ENCODE measurements around the gene MPHOSPH6. TPM values are rescaled to one million over a fixed set of nuclear protein-coding genes. Genes with fewer than 3 reads are reported as not detected.

The MPHOSPH6 gene
- polyA plus RNA-seq, 1 of the 3 experiments (the other 2 are of a cell fraction), result 9.4 TPM

DNA sequence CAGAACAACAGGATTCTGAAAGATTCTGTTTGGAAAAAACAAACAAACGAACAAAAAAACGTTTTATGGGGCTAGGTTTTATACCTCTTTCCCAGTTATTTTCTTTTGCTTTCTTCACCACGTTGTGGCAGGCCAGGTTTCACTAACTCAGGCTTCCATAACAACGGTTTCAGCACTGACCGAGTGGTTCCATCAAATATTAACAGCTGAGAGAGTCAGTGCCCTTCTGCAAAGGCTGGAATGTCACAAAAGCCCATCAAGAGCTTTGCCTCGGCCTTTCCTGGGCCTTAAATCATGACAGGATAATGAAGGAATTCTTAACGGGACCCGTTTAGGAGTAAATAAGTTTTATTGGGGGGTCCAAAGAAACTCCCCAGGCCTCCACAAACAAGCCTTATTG, 34.2 kb downstream of the MPHOSPH6 start:
- Histone ChIP-seq H3K9ac (no peak overlapping the region), H4K20me1 (ENCODE audit: insufficient read depth) (no peaks in the 10 kb centered on the region), H3K27ac (ENCODE audit: low read depth in 2 of 2, low read length in 1 of 2) (no peak overlapping the region), H3K9me2 (no peaks in the 10 kb centered on the region), H3K4me1 (ENCODE audit: control insufficient read depth in 1 of 2, insufficient read depth in 2 of 2, low read depth in 1 of 2, low read length in 1 of 2) (no peaks in the 10 kb centered on the region), H3K27me3 (ENCODE audit: insufficient read depth) (no peaks in the 10 kb centered on the region), H3K4me3 (ENCODE audit: low read depth in 2 of 2, low read length in 1 of 2) (no peak overlapping the region), H3F3A (replicated peaks; ENCODE audit: insufficient read depth) (no peaks in the 10 kb centered on the region), H2AFZ (ENCODE audit: low read depth) (no peak overlapping the region), H3K79me2 (ENCODE audit: insufficient read depth) (no peaks in the 10 kb centered on the region), H3K36me3 (replicated peaks in 1 of 2; ENCODE audit: control insufficient read depth in 1 of 2, insufficient read depth in 2 of 2, low read length in 1 of 2) (peaks cover 0 to 6% of the 10 kb centered on the region in 2 experiments), H3K9me3 (no peaks in the 10 kb centered on the region), H3K4me2 (no peak overlapping the region)
- DNase-seq, result no peak
- 82% methylated on average over 8 of the region's 8 CpGs for WGBS (ENCODE audit: low lambda C conversion rate)
- CTCF ChIA-PET, result no interaction called here
- no peak for TF ChIP-seq RCOR1 (IDR thresholded peaks at IDR 0.05; ENCODE audit: low read length)
- TF ChIP-seq, protein P1, sequence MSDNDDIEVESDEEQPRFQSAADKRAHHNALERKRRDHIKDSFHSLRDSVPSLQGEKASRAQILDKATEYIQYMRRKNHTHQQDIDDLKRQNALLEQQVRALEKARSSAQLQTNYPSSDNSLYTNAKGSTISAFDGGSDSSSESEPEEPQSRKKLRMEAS (IDR thresholded peaks at IDR 0.05; ENCODE audit: low read depth), result no peak
- POLR2A ChIA-PET, result no interaction called here

- TF ChIP-seq USF2 (IDR thresholded peaks at IDR 0.05; ENCODE audit: borderline replicate concordance, low read depth, low read length) (no peak), TEAD4 (IDR thresholded peaks at IDR 0.05; ENCODE audit: borderline replicate concordance, insufficient read depth) (no peak), CTCF (IDR thresholded peaks at IDR 0.05) (no peak), SMC3 (IDR thresholded peaks at IDR 0.05; ENCODE audit: low read depth, low read length) (no peak), FOXM1 (IDR thresholded peaks at IDR 0.05; ENCODE audit: low read depth) (no peak), GATA2 (CRISPR knock-in tag; IDR thresholded peaks at IDR 0.05) (no peak), ELF1 (IDR thresholded peaks at IDR 0.05) (no peak), EZH2phosphoT487 (IDR thresholded peaks at IDR 0.05; ENCODE audit: borderline replicate concordance, low read depth) (no peak), YY1 (IDR thresholded peaks at IDR 0.05; ENCODE audit: low read depth) (no peak), RCOR1 (IDR thresholded peaks at IDR 0.05; ENCODE audit: low read length) (no peak), TAF1 (IDR thresholded peaks at IDR 0.05; ENCODE audit: borderline replicate concordance, low read depth, low read length) (no peak), JUND (IDR thresholded peaks at IDR 0.05) (no peak), MXI1 (IDR thresholded peaks at IDR 0.05; ENCODE audit: low read depth, low read length) (no peak), SIN3A (IDR thresholded peaks at IDR 0.05; ENCODE audit: borderline replicate concordance, low read depth, low read length) (no peak), FOSL2 (IDR thresholded peaks at IDR 0.05; ENCODE audit: borderline replicate concordance, low read depth) (no peak)
- TF ChIP-seq, protein P2, sequence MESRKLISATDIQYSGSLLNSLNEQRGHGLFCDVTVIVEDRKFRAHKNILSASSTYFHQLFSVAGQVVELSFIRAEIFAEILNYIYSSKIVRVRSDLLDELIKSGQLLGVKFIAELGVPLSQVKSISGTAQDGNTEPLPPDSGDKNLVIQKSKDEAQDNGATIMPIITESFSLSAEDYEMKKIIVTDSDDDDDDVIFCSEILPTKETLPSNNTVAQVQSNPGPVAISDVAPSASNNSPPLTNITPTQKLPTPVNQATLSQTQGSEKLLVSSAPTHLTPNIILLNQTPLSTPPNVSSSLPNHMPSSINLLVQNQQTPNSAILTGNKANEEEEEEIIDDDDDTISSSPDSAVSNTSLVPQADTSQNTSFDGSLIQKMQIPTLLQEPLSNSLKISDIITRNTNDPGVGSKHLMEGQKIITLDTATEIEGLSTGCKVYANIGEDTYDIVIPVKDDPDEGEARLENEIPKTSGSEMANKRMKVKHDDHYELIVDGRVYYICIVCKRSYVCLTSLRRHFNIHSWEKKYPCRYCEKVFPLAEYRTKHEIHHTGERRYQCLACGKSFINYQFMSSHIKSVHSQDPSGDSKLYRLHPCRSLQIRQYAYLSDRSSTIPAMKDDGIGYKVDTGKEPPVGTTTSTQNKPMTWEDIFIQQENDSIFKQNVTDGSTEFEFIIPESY (IDR thresholded peaks at IDR 0.05; ENCODE audit: borderline replicate concordance, low read depth), result no peak
- TF ChIP-seq, protein P1 (IDR thresholded peaks at IDR 0.05; ENCODE audit: low read depth), result no peak
- Histone ChIP-seq H3K9ac (no peak overlapping the region), H2AFZ (ENCODE audit: low read depth) (no peak overlapping the region), H3K79me2 (ENCODE audit: insufficient read depth) (no peaks in the 10 kb centered on the region), H4K20me1 (ENCODE audit: insufficient read depth) (no peaks in the 10 kb centered on the region), H3K4me1 (ENCODE audit: control insufficient read depth in 1 of 2, insufficient read depth in 2 of 2, low read depth in 1 of 2, low read length in 1 of 2) (no peaks in the 10 kb centered on the region), H3K27me3 (ENCODE audit: insufficient read depth) (no peaks in the 10 kb centered on the region), H3K4me2 (no peak overlapping the region), H3K4me3 (ENCODE audit: low read depth in 2 of 2, low read length in 1 of 2) (no peak overlapping the region), H3K36me3 (replicated peaks in 1 of 2; ENCODE audit: control insufficient read depth in 1 of 2, insufficient read depth in 2 of 2, low read length in 1 of 2) (peaks cover 0 to 6% of the 10 kb centered on the region in 2 experiments), H3K9me3 (no peaks in the 10 kb centered on the region), H3K9me2 (no peaks in the 10 kb centered on the region), H3K27ac (ENCODE audit: low read depth in 2 of 2, low read length in 1 of 2) (no peak overlapping the region), H3F3A (replicated peaks; ENCODE audit: insufficient read depth) (no peaks in the 10 kb centered on the region)
- 91% methylated on average over 8 of the region's 8 CpGs for WGBS (ENCODE audit: low lambda C conversion rate)
- ChIA-PET POLR2A (no interaction called here), CTCF (no interaction called here)
- no peak for DNase-seq
Observed at GRCh38 chr16:82134846-82135245, 35.2 kb downstream of the MPHOSPH6 start.

All from SK-N-SH (cell line).